Liver (tissue), 3 donors: ENCODE measurements around the gene DTL.

Experiments
- EGR1 ChIP-seq, 2 donors: IDR thresholded peaks; 2 replicates each; pipeline ENCODE4 v1.6.1; 2016 to 2018; ENCODE audit warnings: antibody characterized with exemption in 2 of 2, low read depth in 2 of 2
- GABPA ChIP-seq, 2 donors: IDR thresholded peaks in 1 of 2; conservative IDR thresholded peaks in 1 of 2; 2 replicates each; pipeline ENCODE4 v1.6.1; 2016; ENCODE audit warnings: antibody characterized with exemption in 2 of 2, mild to moderate bottlenecking in 1 of 2, moderate library complexity in 1 of 2
- JUND ChIP-seq, 2 donors: IDR thresholded peaks; 2 replicates each; pipeline ENCODE4 v1.6.1; 2016; ENCODE audit warnings: antibody characterized with exemption in 2 of 2
- MAX ChIP-seq: IDR thresholded peaks from 2 replicates; pipeline ENCODE4 v1.6.1; 2016; ENCODE audit warnings: antibody characterized with exemption
- NR2F2 ChIP-seq: IDR thresholded peaks from 2 replicates; pipeline ENCODE4 v1.6.1; 2016; ENCODE audit warnings: antibody characterized with exemption
- RAD21 ChIP-seq, 2 donors: IDR thresholded peaks; 2 replicates each; pipeline ENCODE4 v1.6.1; 2016; ENCODE audit warnings: antibody characterized with exemption in 2 of 2, mild to moderate bottlenecking in 2 of 2
- REST ChIP-seq: IDR thresholded peaks from 2 replicates; pipeline ENCODE4 v1.6.1; 2016; ENCODE audit warnings: antibody characterized with exemption, mild to moderate bottlenecking
- RXRA ChIP-seq, 2 donors: IDR thresholded peaks; 2 replicates each; pipeline ENCODE4 v1.6.1; 2017 to 2018; ENCODE audit warnings: antibody characterized with exemption in 2 of 2, mild to moderate bottlenecking in 1 of 2
- SP1 ChIP-seq: IDR thresholded peaks from 2 replicates; pipeline ENCODE4 v1.6.1; 2018; ENCODE audit warnings: antibody characterized with exemption, mild to moderate bottlenecking
- TAF1 ChIP-seq: conservative IDR thresholded peaks from 2 replicates; pipeline ENCODE4 v1.6.1; 2016; ENCODE audit warnings: antibody characterized with exemption, mild to moderate bottlenecking
- YY1 ChIP-seq: IDR thresholded peaks from 2 replicates; pipeline ENCODE4 v1.6.1; 2016; ENCODE audit warnings: antibody characterized with exemption, mild to moderate bottlenecking
- TF ChIP-seq, protein P1 (sequence below): fragments of 150-350 bp; IDR thresholded peaks from 2 replicates; pipeline ENCODE4 v1.5.1; 2017; ENCODE audit warnings: improper control_type of control experiment, low read depth, low read length; ENCODE audit not compliant: missing input control
- TF ChIP-seq, protein P2 (sequence below): IDR thresholded peaks from 2 replicates; pipeline ENCODE4 v1.6.1; 2016; ENCODE audit warnings: antibody characterized with exemption
- TF ChIP-seq, protein P3 (sequence below): IDR thresholded peaks from 2 replicates; pipeline ENCODE4 v1.6.1; 2016; ENCODE audit warnings: antibody characterized with exemption
- donor health status: healthy.
- donor health status: healthy.

GRCh38 chr1:212007178-212007577, 28.4 kb upstream of the DTL start:
- TF ChIP-seq EGR1 (IDR thresholded peaks at IDR 0.05; ENCODE audit: low read depth in 2 of 2) = no peak
- TF ChIP-seq, protein P1, sequence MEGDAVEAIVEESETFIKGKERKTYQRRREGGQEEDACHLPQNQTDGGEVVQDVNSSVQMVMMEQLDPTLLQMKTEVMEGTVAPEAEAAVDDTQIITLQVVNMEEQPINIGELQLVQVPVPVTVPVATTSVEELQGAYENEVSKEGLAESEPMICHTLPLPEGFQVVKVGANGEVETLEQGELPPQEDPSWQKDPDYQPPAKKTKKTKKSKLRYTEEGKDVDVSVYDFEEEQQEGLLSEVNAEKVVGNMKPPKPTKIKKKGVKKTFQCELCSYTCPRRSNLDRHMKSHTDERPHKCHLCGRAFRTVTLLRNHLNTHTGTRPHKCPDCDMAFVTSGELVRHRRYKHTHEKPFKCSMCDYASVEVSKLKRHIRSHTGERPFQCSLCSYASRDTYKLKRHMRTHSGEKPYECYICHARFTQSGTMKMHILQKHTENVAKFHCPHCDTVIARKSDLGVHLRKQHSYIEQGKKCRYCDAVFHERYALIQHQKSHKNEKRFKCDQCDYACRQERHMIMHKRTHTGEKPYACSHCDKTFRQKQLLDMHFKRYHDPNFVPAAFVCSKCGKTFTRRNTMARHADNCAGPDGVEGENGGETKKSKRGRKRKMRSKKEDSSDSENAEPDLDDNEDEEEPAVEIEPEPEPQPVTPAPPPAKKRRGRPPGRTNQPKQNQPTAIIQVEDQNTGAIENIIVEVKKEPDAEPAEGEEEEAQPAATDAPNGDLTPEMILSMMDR = no peak
- TF ChIP-seq JUND (IDR thresholded peaks at IDR 0.05) = no peak
- TF ChIP-seq RXRA (IDR thresholded peaks at IDR 0.05) = no peak
- no peak for TF ChIP-seq YY1
- TF ChIP-seq TAF1 = no peak
- TF ChIP-seq NR2F2 = no peak
- no peak for TF ChIP-seq RAD21 (IDR thresholded peaks at IDR 0.05)
- TF ChIP-seq, protein P2, sequence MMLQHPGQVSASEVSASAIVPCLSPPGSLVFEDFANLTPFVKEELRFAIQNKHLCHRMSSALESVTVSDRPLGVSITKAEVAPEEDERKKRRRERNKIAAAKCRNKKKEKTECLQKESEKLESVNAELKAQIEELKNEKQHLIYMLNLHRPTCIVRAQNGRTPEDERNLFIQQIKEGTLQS = no peak
- TF ChIP-seq REST = no peak
- TF ChIP-seq SP1 = no peak
- TF ChIP-seq, protein P3, sequence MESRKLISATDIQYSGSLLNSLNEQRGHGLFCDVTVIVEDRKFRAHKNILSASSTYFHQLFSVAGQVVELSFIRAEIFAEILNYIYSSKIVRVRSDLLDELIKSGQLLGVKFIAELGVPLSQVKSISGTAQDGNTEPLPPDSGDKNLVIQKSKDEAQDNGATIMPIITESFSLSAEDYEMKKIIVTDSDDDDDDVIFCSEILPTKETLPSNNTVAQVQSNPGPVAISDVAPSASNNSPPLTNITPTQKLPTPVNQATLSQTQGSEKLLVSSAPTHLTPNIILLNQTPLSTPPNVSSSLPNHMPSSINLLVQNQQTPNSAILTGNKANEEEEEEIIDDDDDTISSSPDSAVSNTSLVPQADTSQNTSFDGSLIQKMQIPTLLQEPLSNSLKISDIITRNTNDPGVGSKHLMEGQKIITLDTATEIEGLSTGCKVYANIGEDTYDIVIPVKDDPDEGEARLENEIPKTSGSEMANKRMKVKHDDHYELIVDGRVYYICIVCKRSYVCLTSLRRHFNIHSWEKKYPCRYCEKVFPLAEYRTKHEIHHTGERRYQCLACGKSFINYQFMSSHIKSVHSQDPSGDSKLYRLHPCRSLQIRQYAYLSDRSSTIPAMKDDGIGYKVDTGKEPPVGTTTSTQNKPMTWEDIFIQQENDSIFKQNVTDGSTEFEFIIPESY = no peak
- no peak for TF ChIP-seq MAX
- TF ChIP-seq GABPA (IDR thresholded peaks at IDR 0.05 in 1 of 2, conservative IDR thresholded peaks at IDR 0.05 in 1 of 2) = no peak
